Skeletal muscle tissue (tissue), 4 donors: ENCODE data around the gene MCTP1. TPM values are rescaled to one million over a fixed set of nuclear protein-coding genes. Genes with fewer than 3 reads are reported as not detected.

Experiments
- H3K27ac ChIP-seq: one replicate; pipeline ENCODE4 v1.7.0; 2013; ENCODE audit warnings: mild to moderate bottlenecking, low read depth, low read length, inconsistent platforms
- H3K27me3 ChIP-seq, 3 donors: one replicate each; pipeline ENCODE4 v1.7.0; 2013; ENCODE audit warnings: low read length in 3 of 3; ENCODE audit not compliant: control insufficient read depth in 3 of 3, insufficient read depth in 3 of 3
- H3K36me3 ChIP-seq, 3 donors: one replicate each; pipeline ENCODE4 v1.7.0; 2013; ENCODE audit warnings: low read length in 3 of 3; ENCODE audit not compliant: control insufficient read depth in 3 of 3, insufficient read depth in 3 of 3
- H3K4me1 ChIP-seq, 3 donors: one replicate each; pipeline ENCODE4 v1.7.0; 2013; ENCODE audit warnings: low read length in 3 of 3, mild to moderate bottlenecking in 3 of 3; ENCODE audit not compliant: control insufficient read depth in 3 of 3, insufficient read depth in 3 of 3
- H3K4me3 ChIP-seq, 3 donors: one replicate each; pipeline ENCODE4 v1.7.0; 2013; ENCODE audit warnings: low read length in 3 of 3
- H3K9ac ChIP-seq, 3 donors: one replicate each; pipeline ENCODE4 v1.7.0; 2013; ENCODE audit warnings: low read length in 3 of 3, mild to moderate bottlenecking in 3 of 3, moderate library complexity in 2 of 3, low read depth in 1 of 3
- H3K9me3 ChIP-seq, 3 donors: one replicate each; pipeline ENCODE4 v1.7.0; 2013; ENCODE audit warnings: low read length in 3 of 3; ENCODE audit not compliant: control insufficient read depth in 3 of 3
- total RNA-seq: library from RNA; depleted of rRNA; stranded (reverse); fragments of >200 nt; gene quantifications from one replicate; pipeline ENCODE4 v1.2.3, GENCODE V29; 2014
- donor health status: Osteomylitis.

MCTP1 gene
- total RNA-seq, 1 donor from 2014 or later, result 20.4 TPM

DNA sequence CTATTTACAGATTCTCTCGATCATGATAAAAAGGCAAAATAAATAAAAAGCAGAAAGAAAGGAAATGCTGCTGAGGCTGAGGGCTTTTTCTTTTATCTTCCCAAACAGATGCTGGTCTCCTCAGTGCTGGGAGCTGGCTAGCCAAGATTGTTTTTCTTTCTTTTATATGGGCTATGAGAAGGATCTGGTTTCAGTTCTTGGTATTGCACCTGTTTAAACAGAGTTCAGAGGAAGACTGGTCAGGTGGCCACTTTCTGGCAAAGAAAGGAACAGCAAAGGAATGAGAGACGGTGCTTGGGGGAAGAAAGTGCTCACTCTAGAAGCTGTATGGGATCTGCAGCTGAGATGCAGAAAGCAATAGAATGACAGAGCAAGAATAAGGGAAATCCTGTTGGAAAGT is 577.5 kb downstream of the MCTP1 start:
- Histone ChIP-seq H3K9me3 (no peaks in the 10 kb centered on the region), H3K36me3 (peaks cover 0 to 4% (median 4%) of the 10 kb centered on the region in 3 donors), H3K4me1 (peaks cover 0 to 3% (median 0%) of the 10 kb centered on the region in 3 donors), H3K4me3 (no peak overlapping the region), H3K27me3 (no peaks in the 10 kb centered on the region), H3K27ac (no peak overlapping the region), H3K9ac (no peak overlapping the region)

DNA sequence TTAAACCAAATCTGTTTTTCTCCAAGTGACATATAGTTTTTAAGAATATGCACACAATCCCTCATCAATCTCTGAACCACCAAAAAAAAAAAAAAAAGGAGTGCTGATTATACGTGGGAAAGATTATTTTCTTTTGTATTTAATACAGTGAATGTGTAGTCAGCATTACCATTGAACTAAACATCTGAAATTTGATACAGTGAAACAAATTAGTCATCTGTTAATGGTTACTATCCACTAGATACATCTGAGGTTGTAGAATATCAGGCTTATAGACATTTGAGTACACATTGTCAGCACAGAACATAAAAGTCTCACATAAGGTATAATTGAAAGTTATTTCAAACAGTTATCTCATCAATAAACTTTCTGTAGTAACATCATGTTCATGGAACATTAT is 579.5 kb downstream of the MCTP1 start:
- Histone ChIP-seq H3K27me3 (no peaks in the 10 kb centered on the region), H3K9ac (no peak overlapping the region), H3K4me3 (no peak overlapping the region), H3K27ac (no peak overlapping the region), H3K4me1 (peaks cover 0 to 3% (median 0%) of the 10 kb centered on the region in 3 donors), H3K36me3 (peaks cover 0 to 4% (median 0%) of the 10 kb centered on the region in 3 donors), H3K9me3 (no peaks in the 10 kb centered on the region)

DNA sequence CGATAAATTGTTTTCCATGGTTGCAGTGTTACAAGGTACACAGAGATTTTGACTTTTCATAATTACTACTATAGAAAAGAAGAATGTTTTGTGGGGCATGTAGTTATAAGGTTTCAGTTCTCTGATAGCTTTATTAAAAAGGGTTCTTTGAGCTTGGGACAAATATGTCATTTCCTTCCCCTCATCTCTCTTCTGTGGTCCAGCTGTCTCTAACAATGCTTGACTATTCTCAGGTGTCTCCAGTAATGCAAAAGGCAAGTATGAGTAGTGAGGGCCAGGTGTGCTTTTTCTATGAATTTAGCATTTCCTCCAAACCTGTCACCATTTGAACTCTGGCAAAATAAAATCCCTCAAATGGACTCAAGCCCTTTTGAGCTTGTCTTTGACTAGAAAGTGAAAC is 582.2 kb downstream of the MCTP1 start:
- Histone ChIP-seq H3K4me1 (peaks cover 0 to 3% (median 0%) of the 10 kb centered on the region in 3 donors), H3K36me3 (no peaks in the 10 kb centered on the region)

DNA sequence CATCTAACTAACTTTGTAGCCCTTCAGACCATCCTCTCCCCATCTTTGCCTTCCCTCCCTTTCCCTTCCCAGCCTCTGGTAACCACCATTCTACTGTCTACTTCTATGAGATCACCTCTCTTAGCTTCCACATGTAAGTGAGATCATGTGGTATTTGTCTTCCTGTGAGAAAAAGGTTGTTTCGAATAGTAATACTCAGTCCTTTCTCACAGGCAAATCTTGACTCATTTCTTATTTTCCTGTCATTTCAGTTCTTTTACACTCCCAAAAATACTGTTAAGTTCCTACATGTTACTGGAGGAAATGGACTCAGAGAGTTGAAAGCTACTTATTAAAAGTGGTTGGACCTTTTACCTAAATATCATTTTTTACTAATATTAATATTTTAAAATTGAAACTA is 584.3 kb downstream of the MCTP1 start:
- Histone ChIP-seq H3K4me1 (no peaks in the 10 kb centered on the region), H3K36me3 (no peaks in the 10 kb centered on the region), H3K4me3 (no peak overlapping the region), H3K9ac (no peak overlapping the region), H3K27me3 (no peaks in the 10 kb centered on the region), H3K27ac (no peak overlapping the region), H3K9me3 (no peaks in the 10 kb centered on the region)

More for the DNA sequence above, 582.2 kb downstream of the MCTP1 start:
- no peak overlapping the region for H3K4me3 ChIP-seq
- no peaks in the 10 kb centered on the region for H3K9me3 ChIP-seq
- H3K27ac ChIP-seq, result no peak overlapping the region
- no peak overlapping the region for H3K9ac ChIP-seq
- H3K27me3 ChIP-seq, result no peaks in the 10 kb centered on the region

DNA sequence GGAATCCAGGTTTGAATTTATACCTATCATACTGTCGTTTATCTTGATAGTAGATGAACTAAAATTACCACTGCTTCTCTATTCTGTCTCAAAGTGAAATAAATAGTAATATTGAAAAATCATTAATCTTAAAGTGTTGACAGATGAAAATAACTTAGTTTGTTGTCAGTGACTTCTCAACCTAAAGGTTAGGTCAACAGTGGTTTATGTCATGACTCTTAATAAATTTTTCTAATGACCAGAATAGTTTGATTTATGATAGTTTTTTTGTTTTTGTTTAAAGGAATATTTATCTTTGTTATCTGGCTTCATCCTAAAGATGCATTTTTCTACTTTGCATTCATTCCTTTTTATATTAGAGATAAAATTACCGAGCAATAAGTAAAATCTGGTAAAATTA is 585.3 kb downstream of the MCTP1 start:
- H3K27me3 ChIP-seq, result no peaks in the 10 kb centered on the region
- H3K9ac ChIP-seq, result no peak overlapping the region
- H3K9me3 ChIP-seq, result no peaks in the 10 kb centered on the region
- H3K36me3 ChIP-seq, result no peaks in the 10 kb centered on the region
- H3K4me1 ChIP-seq, result no peaks in the 10 kb centered on the region
- no peak overlapping the region for H3K27ac ChIP-seq
- no peak overlapping the region for H3K4me3 ChIP-seq

DNA sequence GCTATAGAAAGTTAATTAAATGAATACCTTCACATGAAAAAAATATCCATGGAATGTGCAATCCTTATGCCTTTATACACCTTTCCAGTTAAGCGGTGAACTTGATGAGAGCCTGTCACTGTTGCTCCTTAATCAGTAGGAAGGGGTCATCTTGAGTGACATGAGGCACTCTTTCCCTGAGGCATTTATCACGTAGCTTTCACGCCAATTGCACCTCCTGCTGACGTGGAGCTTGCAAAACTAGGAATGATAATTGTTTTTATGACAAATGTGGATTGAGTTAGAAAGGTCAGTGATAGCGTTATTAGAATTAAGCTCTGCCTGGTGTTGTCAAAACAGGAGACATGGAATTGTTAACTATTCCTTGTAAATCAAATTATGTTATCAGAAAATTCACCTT is 586.7 kb downstream of the MCTP1 start:
- Histone ChIP-seq H3K9me3 (no peaks in the 10 kb centered on the region), H3K27ac (no peak overlapping the region), H3K9ac (no peak overlapping the region), H3K4me1 (no peaks in the 10 kb centered on the region), H3K27me3 (no peaks in the 10 kb centered on the region), H3K4me3 (no peak overlapping the region), H3K36me3 (no peaks in the 10 kb centered on the region)

DNA sequence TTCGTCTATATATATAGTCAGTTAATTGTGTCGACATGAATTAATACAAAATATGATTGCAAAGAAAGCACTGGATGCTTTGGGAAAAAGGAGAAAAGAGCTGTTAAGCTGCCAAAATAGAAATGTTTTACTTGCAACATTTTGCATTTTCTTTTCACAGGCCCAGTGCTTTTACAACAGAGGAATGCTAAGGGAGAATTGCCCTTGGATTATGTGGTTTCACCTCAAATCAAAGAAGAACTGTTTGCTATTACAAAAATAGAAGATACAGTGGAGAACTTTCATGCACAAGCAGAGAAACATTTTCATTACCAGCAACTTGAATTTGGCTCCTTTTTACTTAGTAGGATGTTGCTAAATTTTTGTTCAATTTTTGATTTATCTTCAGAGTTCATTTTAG is 590.2 kb downstream of the MCTP1 start:
- Histone ChIP-seq H3K36me3 (no peaks in the 10 kb centered on the region), H3K9me3 (no peaks in the 10 kb centered on the region), H3K9ac (no peak overlapping the region), H3K4me3 (no peak overlapping the region), H3K27me3 (no peaks in the 10 kb centered on the region), H3K4me1 (no peaks in the 10 kb centered on the region), H3K27ac (no peak overlapping the region)

DNA sequence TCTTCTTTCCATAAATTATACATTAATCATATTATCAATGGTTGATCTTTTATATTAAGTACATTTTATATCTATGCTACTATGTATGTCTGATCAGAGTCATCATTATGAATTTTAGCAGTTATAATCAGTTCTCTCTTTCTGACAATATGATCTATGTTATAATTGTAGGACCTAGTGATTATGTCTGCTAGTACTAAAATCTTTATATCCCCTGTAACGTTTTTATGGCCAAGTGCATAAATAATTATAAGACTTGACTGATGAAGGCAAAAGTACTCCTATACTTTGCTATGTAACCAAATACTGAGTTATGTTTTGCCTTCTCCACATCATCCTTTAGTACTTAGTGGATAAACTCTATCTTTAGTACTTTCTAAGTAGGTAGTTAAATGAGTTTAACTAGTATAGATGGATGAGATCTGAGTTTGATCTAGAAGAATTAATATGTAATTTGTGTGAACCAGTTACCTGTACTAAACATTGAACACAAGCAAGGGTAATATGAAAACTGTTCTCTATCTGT is 591.0 kb downstream of the MCTP1 start:
- Histone ChIP-seq H3K9ac (no peak overlapping the region), H3K4me3 (no peak overlapping the region), H3K4me1 (no peaks in the 10 kb centered on the region), H3K9me3 (no peaks in the 10 kb centered on the region), H3K27ac (no peak overlapping the region), H3K27me3 (no peaks in the 10 kb centered on the region), H3K36me3 (no peaks in the 10 kb centered on the region)

DNA sequence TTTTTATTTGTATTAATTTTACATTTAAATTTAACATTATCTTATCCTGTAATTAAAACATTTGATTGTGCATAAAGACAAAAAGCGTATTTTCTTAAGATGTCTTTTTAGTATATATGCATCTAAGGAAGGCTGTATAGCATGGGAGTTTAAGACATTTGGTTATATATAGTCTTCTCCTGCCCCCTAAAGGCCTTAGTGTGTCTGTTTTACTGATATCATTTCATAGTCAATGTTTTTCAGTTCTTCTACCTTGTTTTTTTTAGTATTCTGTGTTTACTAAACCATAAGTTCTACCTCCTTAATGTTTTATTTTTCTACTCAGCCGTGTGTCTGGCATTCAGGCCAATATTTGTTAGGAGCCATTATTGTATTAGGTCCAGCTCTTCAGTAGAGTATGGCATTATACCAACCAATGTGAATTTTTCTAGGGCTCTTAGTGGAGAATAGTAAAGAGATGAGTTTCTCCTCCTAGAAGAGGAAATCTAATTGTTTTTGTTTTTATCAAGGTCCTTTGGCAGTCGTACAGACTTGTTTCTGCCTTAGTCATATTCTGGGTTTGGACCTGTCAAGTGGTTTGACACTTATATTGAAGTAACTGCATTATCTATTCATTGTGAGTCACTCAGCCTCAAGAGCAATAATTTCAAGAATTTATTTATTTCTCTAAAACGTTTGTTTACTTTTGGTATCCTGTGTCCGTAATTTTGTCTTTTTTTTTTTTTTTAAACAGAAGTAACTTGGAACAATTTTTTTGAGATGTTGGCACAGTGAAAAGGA is 591.7 kb downstream of the MCTP1 start:
- H3K36me3 ChIP-seq, result no peaks in the 10 kb centered on the region
- H3K9ac ChIP-seq, result no peak overlapping the region
- H3K9me3 ChIP-seq, result no peaks in the 10 kb centered on the region
- no peak overlapping the region for H3K4me3 ChIP-seq
- no peak overlapping the region for H3K27ac ChIP-seq
- no peaks in the 10 kb centered on the region for H3K4me1 ChIP-seq
- H3K27me3 ChIP-seq, result no peaks in the 10 kb centered on the region

DNA sequence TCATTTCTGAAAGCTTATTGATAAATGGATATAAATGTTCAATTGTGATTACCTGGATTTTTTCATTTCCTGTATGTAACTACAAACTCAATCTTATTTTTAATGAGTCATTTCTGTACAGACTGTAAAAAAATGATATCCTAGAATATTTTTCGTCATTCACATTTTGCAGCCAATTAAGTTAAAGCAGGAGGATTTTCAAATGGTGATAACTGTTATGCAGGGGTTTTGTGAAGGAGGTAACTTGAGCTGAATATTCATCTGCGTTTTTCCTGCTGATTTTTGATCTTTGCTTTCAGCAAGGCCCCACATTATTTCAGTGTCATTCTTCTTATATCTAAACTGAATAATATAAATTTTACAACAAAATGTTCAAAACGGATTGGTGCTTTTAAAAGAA is 592.3 kb downstream of the MCTP1 start:
- no peaks in the 10 kb centered on the region for H3K4me1 ChIP-seq
- no peaks in the 10 kb centered on the region for H3K27me3 ChIP-seq
- no peak overlapping the region for H3K4me3 ChIP-seq
- H3K27ac ChIP-seq, result no peak overlapping the region
- H3K9me3 ChIP-seq, result no peaks in the 10 kb centered on the region
- no peak overlapping the region for H3K9ac ChIP-seq
- H3K36me3 ChIP-seq, result no peaks in the 10 kb centered on the region
